ENCODE measurements around the gene ADGRF3.

DNA sequence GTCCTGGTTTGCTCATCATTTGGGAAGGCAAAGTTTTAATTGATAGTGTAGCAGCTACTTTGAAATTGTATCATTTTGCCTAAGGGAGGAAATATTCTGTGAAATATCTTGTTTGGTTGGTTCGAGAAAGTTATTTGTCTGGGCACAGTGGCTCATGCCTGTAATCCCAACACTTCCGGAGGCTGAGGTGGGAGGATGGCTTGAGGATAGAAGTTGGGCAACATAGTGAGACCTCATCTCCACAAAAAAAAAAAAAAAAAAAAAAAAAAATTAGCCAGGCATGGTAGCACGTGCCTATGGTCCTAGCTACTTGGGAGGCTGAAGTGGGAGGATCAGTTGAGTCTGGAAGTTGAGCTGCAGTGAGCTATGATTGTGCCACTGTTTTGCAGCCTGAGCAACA, 3.1 kb upstream of the ADGRF3 start:
- TF ChIP-seq EZH2phosphoT487 (IDR thresholded peaks at IDR 0.05; ENCODE audit: insufficient read depth, low read depth) (no peak), EZH2 (IDR thresholded peaks at IDR 0.05; ENCODE audit: insufficient read depth, poor library complexity, severe bottlenecking) (no peak)

Data from GM23248 (cell line).